Hepatocyte (in vitro differentiated cells): ENCODE data around the gene CNPY2. TPM values are rescaled to one million over a fixed set of nuclear protein-coding genes. Genes with fewer than 3 reads are reported as not detected.

Experiments
- DNase-seq: peaks from one replicate; pipeline ENCODE4 v3.0.0-alpha.2; 2016; ENCODE audit warnings: low spot score
- H2AFZ ChIP-seq: fragments of 200-600 bp; sonication (generic); 2 replicates; pipeline ENCODE4 v1.6.0; 2016; ENCODE audit warnings: antibody characterized with exemption, mild to moderate bottlenecking
- H3K27ac ChIP-seq: fragments of 200-600 bp; sonication (generic); 2 replicates; pipeline ENCODE4 v1.5.1; 2016; ENCODE audit warnings: mild to moderate bottlenecking
- H3K27me3 ChIP-seq: fragments of 200-600 bp; sonication (generic); 2 replicates; pipeline ENCODE4 v1.6.1; 2016
- H3K36me3 ChIP-seq: fragments of 200-600 bp; sonication (generic); replicated peaks from 2 replicates; pipeline ENCODE4 v1.5.1; 2016; ENCODE audit warnings: low read depth; ENCODE audit not compliant: insufficient read depth
- H3K4me1 ChIP-seq: fragments of 200-600 bp; sonication (generic); 2 replicates; pipeline ENCODE4 v1.5.1; 2016; ENCODE audit warnings: mild to moderate bottlenecking, moderate library complexity; ENCODE audit not compliant: insufficient read depth
- H3K4me2 ChIP-seq: fragments of 200-600 bp; sonication (generic); 2 replicates; pipeline ENCODE4 v1.6.0; 2016
- H3K4me3 ChIP-seq: fragments of 200-600 bp; sonication (generic); 2 replicates; pipeline ENCODE4 v1.5.1; 2016; ENCODE audit warnings: mild to moderate bottlenecking
- H3K79me2 ChIP-seq: fragments of 200-600 bp; sonication (generic); 2 replicates; pipeline ENCODE4 v1.6.0; 2017; ENCODE audit warnings: mild to moderate bottlenecking
- H3K9me2 ChIP-seq: fragments of 200-600 bp; sonication (generic); replicated peaks from 2 replicates; pipeline ENCODE4 v1.6.0; 2017; ENCODE audit warnings: mild to moderate bottlenecking; ENCODE audit not compliant: insufficient read depth
- H3K9me3 ChIP-seq: fragments of 200-600 bp; sonication (generic); 2 replicates; pipeline ENCODE4 v1.5.1; 2016; ENCODE audit warnings: low read depth, mild to moderate bottlenecking
- H4K20me1 ChIP-seq: fragments of 200-600 bp; sonication (generic); 2 replicates; pipeline ENCODE4 v1.6.0; 2016; ENCODE audit warnings: mild to moderate bottlenecking; ENCODE audit not compliant: insufficient read depth, poor library complexity, severe bottlenecking
- EZH2 ChIP-seq: fragments of 200-600 bp; sonication (generic); IDR thresholded peaks from 2 replicates; pipeline ENCODE4 v1.6.1; 2016; ENCODE audit warnings: antibody characterized with exemption, mild to moderate bottlenecking, borderline replicate concordance
- EZH2phosphoT487 ChIP-seq: fragments of 200-600 bp; sonication (generic); IDR thresholded peaks from one replicate; pipeline ENCODE4 v1.6.1; 2018; ENCODE audit warnings: antibody characterized with exemption, mild to moderate bottlenecking, low read depth, moderate library complexity; ENCODE audit not compliant: unreplicated experiment, severe bottlenecking
- WGBS: methylation state at CpG from one replicate; pipeline ENCODE4 v1.1.6; 2016; ENCODE audit warnings: low lambda C conversion rate; ENCODE audit errors: missing lambda C conversion rate; 5-methylcytosine and 5-hydroxymethylcytosine counted together
- polyA plus RNA-seq: library from polyadenylated mRNA; unstranded; fragments of >200 nt; fragmentation: Nextera tagmentation; extraction: Ambion mirVana; gene quantifications from 2 replicates; pipeline ENCODE4 v1.2.1, GENCODE V29; 2016
- total RNA-seq: library from RNA; depleted of rRNA; stranded (reverse); fragments of >200 nt; gene quantifications from 2 replicates; pipeline ENCODE4 v1.2.3, GENCODE V29; 2014
- TF ChIP-seq, protein P1 (sequence below): fragments of 200-600 bp; sonication (generic); IDR thresholded peaks from 2 replicates; pipeline ENCODE4 v1.5.1; 2016; ENCODE audit warnings: antibody characterized with exemption, mild to moderate bottlenecking; ENCODE audit not compliant: poor library complexity

CNPY2 gene
- total and polyA plus RNA-seq, 2 experiments from 2014 or later, result 179 to 428 TPM

DNA sequence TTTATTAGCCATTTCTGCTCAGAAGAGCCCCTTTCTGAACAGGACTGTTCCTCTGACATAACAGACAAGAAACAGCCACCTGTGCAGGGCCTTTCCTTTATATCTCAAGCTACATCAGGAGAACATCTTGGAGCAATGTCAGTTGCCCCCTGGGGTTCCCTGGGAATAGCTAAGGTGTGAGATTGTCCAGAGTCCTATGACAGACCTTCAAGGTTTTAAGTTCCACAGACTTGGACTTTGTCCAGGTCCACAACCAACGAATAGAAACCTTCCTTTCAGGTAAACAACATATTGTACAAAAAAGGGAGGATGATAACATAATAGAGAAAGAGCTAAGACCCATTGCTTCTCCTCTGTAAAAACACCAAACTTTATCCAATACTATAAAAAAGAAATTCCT is 25.8 kb upstream of the CNPY2 start:
- H3K9me2 ChIP-seq, result no peaks in the 10 kb centered on the region
- TF ChIP-seq, protein P1, sequence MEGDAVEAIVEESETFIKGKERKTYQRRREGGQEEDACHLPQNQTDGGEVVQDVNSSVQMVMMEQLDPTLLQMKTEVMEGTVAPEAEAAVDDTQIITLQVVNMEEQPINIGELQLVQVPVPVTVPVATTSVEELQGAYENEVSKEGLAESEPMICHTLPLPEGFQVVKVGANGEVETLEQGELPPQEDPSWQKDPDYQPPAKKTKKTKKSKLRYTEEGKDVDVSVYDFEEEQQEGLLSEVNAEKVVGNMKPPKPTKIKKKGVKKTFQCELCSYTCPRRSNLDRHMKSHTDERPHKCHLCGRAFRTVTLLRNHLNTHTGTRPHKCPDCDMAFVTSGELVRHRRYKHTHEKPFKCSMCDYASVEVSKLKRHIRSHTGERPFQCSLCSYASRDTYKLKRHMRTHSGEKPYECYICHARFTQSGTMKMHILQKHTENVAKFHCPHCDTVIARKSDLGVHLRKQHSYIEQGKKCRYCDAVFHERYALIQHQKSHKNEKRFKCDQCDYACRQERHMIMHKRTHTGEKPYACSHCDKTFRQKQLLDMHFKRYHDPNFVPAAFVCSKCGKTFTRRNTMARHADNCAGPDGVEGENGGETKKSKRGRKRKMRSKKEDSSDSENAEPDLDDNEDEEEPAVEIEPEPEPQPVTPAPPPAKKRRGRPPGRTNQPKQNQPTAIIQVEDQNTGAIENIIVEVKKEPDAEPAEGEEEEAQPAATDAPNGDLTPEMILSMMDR, result no peak
- TF ChIP-seq EZH2phosphoT487 (no peak), EZH2 (no peak)
- no peak overlapping the region for H3K4me3 ChIP-seq
- no peak overlapping the region for H3K4me2 ChIP-seq
- H4K20me1 ChIP-seq, result no peaks in the 10 kb centered on the region
- no peak overlapping the region for H2AFZ ChIP-seq
- no peaks in the 10 kb centered on the region for H3K79me2 ChIP-seq
- peak overlapping the region; percentile 32 for H3K27ac ChIP-seq
- no peaks in the 10 kb centered on the region for H3K27me3 ChIP-seq
- H3K36me3 ChIP-seq, result no peaks in the 10 kb centered on the region
- H3K4me1 ChIP-seq, result no peaks in the 10 kb centered on the region
- DNase-seq, result peak; percentile 39
- 48% methylated on average over 1 of the region's 1 CpG for WGBS
- no peaks in the 10 kb centered on the region for H3K9me3 ChIP-seq

DNA sequence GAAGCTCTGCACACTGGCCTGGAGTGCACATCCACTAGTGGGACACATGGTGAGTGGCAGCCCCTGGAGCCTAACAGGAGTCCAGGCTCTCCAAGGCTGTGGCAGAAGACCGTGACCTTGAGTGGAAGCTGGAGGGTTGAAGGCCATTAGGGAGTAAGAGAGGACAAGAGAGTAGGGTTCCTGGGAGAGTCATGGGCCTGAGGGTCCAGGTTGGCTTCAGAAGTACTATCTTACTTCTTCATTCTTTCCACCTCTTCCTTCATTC is 23.3 kb upstream of the CNPY2 start:
- no peak for TF ChIP-seq EZH2phosphoT487
- TF ChIP-seq EZH2, result no peak
- TF ChIP-seq, protein P1, result no peak
- DNase-seq, result no peak
- Histone ChIP-seq H3K9me3 (no peaks in the 10 kb centered on the region), H3K27ac (peak overlapping the region; percentile 51), H4K20me1 (no peaks in the 10 kb centered on the region), H3K27me3 (no peaks in the 10 kb centered on the region), H3K4me3 (no peak overlapping the region), H3K4me2 (no peak overlapping the region), H3K79me2 (no peaks in the 10 kb centered on the region), H3K4me1 (peaks cover 5% of the 10 kb centered on the region), H3K9me2 (no peaks in the 10 kb centered on the region), H3K36me3 (no peaks in the 10 kb centered on the region), H2AFZ (no peak overlapping the region)
- 86% methylated on average over 1 of the region's 1 CpG for WGBS

DNA sequence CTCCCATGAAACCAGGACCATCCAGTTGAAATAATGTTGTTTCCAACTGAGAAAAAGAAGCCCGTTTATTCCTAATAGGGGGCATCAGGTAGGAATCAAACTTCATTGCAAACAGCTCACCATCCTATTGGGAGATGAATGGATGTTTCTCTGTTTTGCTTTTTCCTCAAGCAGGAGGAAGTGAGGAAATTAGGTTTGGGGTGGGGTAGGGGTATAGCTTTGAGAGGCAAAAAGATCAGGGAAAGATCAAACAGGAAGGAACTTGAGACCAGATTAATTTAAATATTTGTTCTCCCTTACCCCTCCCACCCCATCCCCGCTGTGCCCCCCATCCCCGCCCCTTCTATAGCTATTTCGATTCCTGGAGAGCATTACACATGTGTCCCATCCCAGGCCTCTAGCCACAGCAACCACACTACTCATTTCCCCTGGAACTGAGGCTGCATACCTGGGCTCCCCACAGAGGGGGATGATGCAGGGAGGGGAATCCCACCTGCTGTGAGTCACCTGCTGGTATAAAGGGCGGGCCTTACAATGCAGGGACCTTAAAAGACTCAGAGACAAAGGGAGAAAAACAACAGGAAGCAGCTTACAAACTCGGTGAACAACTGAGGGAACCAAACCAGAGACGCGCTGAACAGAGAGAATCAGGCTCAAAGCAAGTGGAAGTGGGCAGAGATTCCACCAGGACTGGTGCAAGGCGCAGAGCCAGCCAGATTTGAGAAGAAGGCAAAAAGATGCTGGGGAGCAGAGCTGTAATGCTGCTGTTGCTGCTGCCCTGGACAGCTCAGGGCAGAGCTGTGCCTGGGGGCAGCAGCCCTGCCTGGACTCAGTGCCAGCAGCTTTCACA is 22.7 kb upstream of the CNPY2 start, which contains the start of gene IL23A:
TSS of gene IL23A (plus strand) at position 577 of the 850 bp plus-strand sequence. CDS start at position 738, 161 bp downstream.
- H3K27me3 ChIP-seq, result no peaks in the 10 kb centered on the region
- peak within 1 kb of the TSS; percentile 51 for H3K27ac ChIP-seq
- H3K4me2 ChIP-seq, result no peak within 1 kb of the TSS
- TF ChIP-seq EZH2phosphoT487, result no peak
- TF ChIP-seq EZH2, result no peak
- TF ChIP-seq, protein P1, result no peak
- no peaks in the 10 kb centered on the region for H3K36me3 ChIP-seq
- 42% methylated on average over 9 of the region's 9 CpGs for WGBS
- no peaks in the 10 kb centered on the region for H4K20me1 ChIP-seq
- H3K4me1 ChIP-seq, result peaks cover 5% of the 10 kb centered on the region
- no peak within 1 kb of the TSS for H2AFZ ChIP-seq
- no peak within 1 kb of the TSS for H3K4me3 ChIP-seq
- H3K9me3 ChIP-seq, result no peaks in the 10 kb centered on the region
- no peaks in the 10 kb centered on the region for H3K9me2 ChIP-seq
- DNase-seq, result peak; percentile 34
- no peaks in the 10 kb centered on the region for H3K79me2 ChIP-seq
